ENCODE results near the gene RNU7-1. TPM values are rescaled to one million over a fixed set of nuclear protein-coding genes. Genes with fewer than 3 reads are reported as not detected.

The RNU7-1 gene
- total RNA-seq, 4 donors from 2014 or later, result not detected

- TF ChIP-seq CTCF (IDR thresholded peaks at IDR 0.05), result peak in 2 of 6 experiments; percentile 33
- TF ChIP-seq POLR2A (IDR thresholded peaks at IDR 0.05), result peak in 1 of 2 donors; percentile 37
- peak overlapping the region; percentile 78 to 89 (median 78) for H3K27ac ChIP-seq
- peaks cover 52 to 66% of the 10 kb centered on the region in 2 donors for H3K36me3 ChIP-seq
- WGBS, 2 donors, result 39% methylated on average over 3 of the region's 3 CpGs
- peak; percentile 77 to 80 for DNase-seq
- H3K9me3 ChIP-seq, result no peaks in the 10 kb centered on the region
- H3K4me1 ChIP-seq, result peaks cover 17 to 21% of the 10 kb centered on the region in 2 donors
- intact Hi-C loops (cut with DNase I), result no loop called here
- no peaks in the 10 kb centered on the region for H3K27me3 ChIP-seq
- no peak overlapping the region for H3K4me3 ChIP-seq (replicated peaks in 1 of 3)
Observed at GRCh38 chr12:6978611-6979011, 35.0 kb downstream of the RNU7-1 start.

DNA sequence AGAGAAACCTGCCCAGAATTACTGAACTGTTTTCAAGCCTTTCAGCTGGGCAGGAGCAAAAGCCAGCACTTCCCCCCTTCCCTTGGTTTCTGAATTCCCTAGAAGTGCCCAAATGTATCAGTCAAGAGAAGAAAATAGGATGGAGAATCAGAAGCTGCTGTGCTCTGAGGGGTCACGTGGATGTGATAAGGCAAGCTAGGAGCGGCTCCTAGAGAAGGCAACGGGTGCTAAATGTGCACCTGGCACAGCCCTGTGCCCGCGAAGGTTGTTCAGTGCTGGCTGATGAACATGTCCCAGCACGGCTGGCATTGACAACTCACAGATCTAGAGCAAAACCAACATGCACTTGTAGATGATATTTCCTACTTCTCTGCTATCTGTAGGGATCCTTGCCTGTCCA lies 35.4 kb downstream of the RNU7-1 start:
- TF ChIP-seq POLR2A (IDR thresholded peaks at IDR 0.05), result no peak
- no peak for TF ChIP-seq CTCF (IDR thresholded peaks at IDR 0.05)
- WGBS, 2 donors, result 58 to 74% methylated on average over 6 of the region's 6 CpGs

DNA sequence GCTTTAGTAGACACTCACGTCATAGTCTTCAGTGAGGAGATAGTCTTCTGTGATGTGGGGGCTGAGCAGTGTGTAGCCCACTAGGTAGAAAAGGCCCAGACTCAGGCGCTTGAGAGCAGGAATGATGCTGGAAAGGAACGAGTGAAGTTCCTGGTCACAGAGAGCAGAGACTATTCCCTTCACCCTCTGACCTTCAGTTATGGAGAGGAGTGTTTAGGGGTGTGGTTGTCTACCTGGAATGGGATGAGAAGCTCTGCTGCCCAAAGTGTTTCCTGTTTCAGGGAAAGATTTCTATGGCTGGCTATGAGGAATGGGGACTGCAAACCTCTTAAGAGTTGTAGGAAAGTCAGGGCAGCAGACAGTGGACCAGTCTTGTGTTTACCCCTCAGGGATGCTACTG lies 35.8 kb downstream of the RNU7-1 start:
- Histone ChIP-seq H3K36me3 (peaks cover 48 to 59% of the 10 kb centered on the region in 2 donors), H3K4me3 (replicated peaks in 1 of 3) (no peak overlapping the region), H3K27me3 (no peaks in the 10 kb centered on the region), H3K27ac (peak overlapping the region; percentile 78 to 89 (median 78)), H3K9me3 (no peaks in the 10 kb centered on the region), H3K4me1 (peaks cover 17 to 21% of the 10 kb centered on the region in 2 donors)
- TF ChIP-seq CTCF (IDR thresholded peaks at IDR 0.05) (no peak), POLR2A (IDR thresholded peaks at IDR 0.05) (no peak)
- intact Hi-C loops (cut with DNase I), result no loop called here
- 83 to 90% methylated on average over 3 of the region's 3 CpGs for WGBS, 2 donors
- DNase-seq, result no peak

More for the DNA sequence above, 35.4 kb downstream of the RNU7-1 start:
- no peak overlapping the region for H3K4me3 ChIP-seq (replicated peaks in 1 of 3)
- H3K27ac ChIP-seq, result peak overlapping the region; percentile 78 to 89 (median 78)
- intact Hi-C loops (cut with DNase I), result no loop called here
- no peaks in the 10 kb centered on the region for H3K9me3 ChIP-seq
- peaks cover 17 to 21% of the 10 kb centered on the region in 2 donors for H3K4me1 ChIP-seq
- no peaks in the 10 kb centered on the region for H3K27me3 ChIP-seq
- peaks cover 52 to 64% of the 10 kb centered on the region in 2 donors for H3K36me3 ChIP-seq
- DNase-seq, result peak; percentile 58 to 67

- peak overlapping the region; percentile 78 to 89 (median 78) for H3K27ac ChIP-seq
- no peak for DNase-seq
- H3K4me3 ChIP-seq (replicated peaks in 1 of 3), result no peak overlapping the region
- 97 to 99% methylated on average over 4 of the region's 4 CpGs for WGBS, 2 donors
- no peaks in the 10 kb centered on the region for H3K27me3 ChIP-seq
- H3K9me3 ChIP-seq, result no peaks in the 10 kb centered on the region
- intact Hi-C loops (cut with DNase I), result no loop called here
- TF ChIP-seq POLR2A (IDR thresholded peaks at IDR 0.05), result no peak
- TF ChIP-seq CTCF (IDR thresholded peaks at IDR 0.05), result no peak
- H3K4me1 ChIP-seq, result peaks cover 17 to 21% of the 10 kb centered on the region in 2 donors
- H3K36me3 ChIP-seq, result peaks cover 42 to 53% of the 10 kb centered on the region in 2 donors
Observed at GRCh38 chr12:6980075-6980474, 36.5 kb downstream of the RNU7-1 start.

- Histone ChIP-seq H3K27ac (peak overlapping the region in 1 of 3 donors; percentile 78), H3K4me3 (replicated peaks in 1 of 3) (no peak overlapping the region), H3K4me1 (peaks cover 17 to 21% of the 10 kb centered on the region in 2 donors), H3K27me3 (no peaks in the 10 kb centered on the region), H3K36me3 (peaks cover 35 to 46% of the 10 kb centered on the region in 2 donors), H3K9me3 (no peaks in the 10 kb centered on the region)
- intact Hi-C loops (cut with DNase I), result no loop called here
- TF ChIP-seq CTCF (IDR thresholded peaks at IDR 0.05), result no peak
- TF ChIP-seq POLR2A (IDR thresholded peaks at IDR 0.05), result no peak
- DNase-seq, result no peak
Observed at GRCh38 chr12:6980740-6981139, 37.1 kb downstream of the RNU7-1 start.

Data from thyroid gland (tissue), 4 donors.